Testis (tissue), 3 donors: Measurements from ENCODE around the gene GNGT2. TPM values are rescaled to one million over a fixed set of nuclear protein-coding genes. Genes with fewer than 3 reads are reported as not detected.

Experiments used
- DNase-seq: peaks from one replicate; pipeline ENCODE4 v3.0.0-alpha.2; 2019
- H3K27ac ChIP-seq, 2 donors: fragments of 200-600 bp; sonication (generic); one replicate each; pipeline ENCODE4 v1.5.1; 2019
- H3K27me3 ChIP-seq: fragments of 200-600 bp; sonication (generic); one replicate; pipeline ENCODE4 v1.5.1; 2019
- H3K36me3 ChIP-seq: fragments of 200-600 bp; sonication (generic); one replicate; pipeline ENCODE4 v1.5.1; 2017; ENCODE audit warnings: low read depth; ENCODE audit errors: missing control alignments
- H3K4me1 ChIP-seq: fragments of 200-600 bp; sonication (generic); one replicate; pipeline ENCODE4 v1.5.1; 2019
- H3K4me3 ChIP-seq, 2 donors: fragments of 200-600 bp; sonication (generic); one replicate each; pipeline ENCODE4 v1.5.1; 2017 to 2019
- H3K9me3 ChIP-seq: fragments of 200-600 bp; sonication (generic); one replicate; pipeline ENCODE4 v1.5.1; 2017
- CTCF ChIP-seq, 3 experiments: fragments of 450-650 bp in 2 of 3; fragments of 200-600 bp in 1 of 3; sonication (generic) in 1 of 3; IDR thresholded peaks; one replicate each; pipeline ENCODE4 v1.5.1; 2016 to 2019; ENCODE audit warnings: antibody characterized with exemption in 3 of 3, mild to moderate bottlenecking in 2 of 3, moderate library complexity in 1 of 3
- POLR2A ChIP-seq: fragments of 450-650 bp; IDR thresholded peaks from one replicate; pipeline ENCODE4 v1.6.1; 2017; ENCODE audit warnings: antibody characterized with exemption, mild to moderate bottlenecking, moderate library complexity
- WGBS, 2 donors: methylation state at CpG; one replicate each; pipeline ENCODE4 v1.1.5; 2018; 5-methylcytosine and 5-hydroxymethylcytosine counted together
- intact Hi-C: fragments of 100-400 bp; cut with DNase I; formaldehyde crosslinking; loops from one replicate; pipeline ENCODE4 v1.15.1; 2023; ENCODE audit warnings: low total_unique reads
- polyA plus RNA-seq: library from polyadenylated mRNA; stranded (reverse); fragments of 350-450 nt; fragmentation: Illumina TruSeq; extraction: RNeasy Lipid Tissue Mini Kit (QIAGEN cat#74804); gene quantifications from one replicate; pipeline ENCODE4 v1.2.3, GENCODE V29; 2014; ENCODE audit warnings: low read depth, low replicate concordance; ENCODE audit not compliant: insufficient read depth
- total RNA-seq, 2 donors: library from RNA; depleted of rRNA; stranded (reverse); fragments of >200 nt; gene quantifications; one replicate each; pipeline ENCODE4 v1.2.3, GENCODE V29; 2016

GNGT2 gene
- total and polyA plus RNA-seq, 3 donors from 2014 or later: 0.68 to 2.2 TPM; not detected in 1

- Histone ChIP-seq H3K27ac (no peak overlapping the region), H3K4me1 (peaks cover 3% of the 10 kb centered on the region), H3K4me3 (no peak overlapping the region), H3K9me3 (no peaks in the 10 kb centered on the region), H3K27me3 (no peaks in the 10 kb centered on the region), H3K36me3 (no peaks in the 10 kb centered on the region)
- intact Hi-C loops: no loop called here
- peak; percentile 52 for DNase-seq
- WGBS, 2 donors: 74 to 77% methylated on average over 16 to 17 of the region's 17 CpGs
- no peak for TF ChIP-seq CTCF (IDR thresholded peaks at IDR 0.05)
- TF ChIP-seq POLR2A: no peak
Measured at GRCh38 chr17:49217651-49218413, 7.5 kb upstream of the GNGT2 start.

GRCh38 chr17:49216953-49217650 is 6.7 kb upstream of the GNGT2 start:
- Histone ChIP-seq H3K4me3 (no peak overlapping the region), H3K27me3 (no peaks in the 10 kb centered on the region), H3K27ac (no peak overlapping the region), H3K36me3 (no peaks in the 10 kb centered on the region), H3K4me1 (peaks cover 3% of the 10 kb centered on the region), H3K9me3 (no peaks in the 10 kb centered on the region)
- intact Hi-C loops: no loop called here
- TF ChIP-seq POLR2A (no peak), CTCF (IDR thresholded peaks at IDR 0.05) (no peak)
- WGBS, 2 donors: 57 to 69% methylated on average over 11 of the region's 11 CpGs
- peak; percentile 48 for DNase-seq

- Histone ChIP-seq H3K27ac (no peak overlapping the region), H3K27me3 (no peaks in the 10 kb centered on the region), H3K4me1 (peaks cover 3% of the 10 kb centered on the region), H3K4me3 (no peak overlapping the region), H3K9me3 (no peaks in the 10 kb centered on the region), H3K36me3 (no peaks in the 10 kb centered on the region)
- 83 to 86% methylated on average over 10 to 13 of the region's 13 CpGs for WGBS, 2 donors
- TF ChIP-seq CTCF (IDR thresholded peaks at IDR 0.05) (no peak), POLR2A (no peak)
- intact Hi-C loops: no loop called here
- DNase-seq: no peak
Measured at GRCh38 chr17:49216482-49216881, 6.1 kb upstream of the GNGT2 start.

- no peak for TF ChIP-seq CTCF (IDR thresholded peaks at IDR 0.05)
- TF ChIP-seq POLR2A: no peak
- DNase-seq: peak; percentile 60
- 58 to 60% methylated on average over 12 of the region's 12 CpGs for WGBS, 2 donors
- intact Hi-C loops: no loop called here
- no peaks in the 10 kb centered on the region for H3K36me3 ChIP-seq
- H3K4me3 ChIP-seq: no peak overlapping the region
- H3K9me3 ChIP-seq: no peaks in the 10 kb centered on the region
- no peaks in the 10 kb centered on the region for H3K27me3 ChIP-seq
- peaks cover 3% of the 10 kb centered on the region for H3K4me1 ChIP-seq
- H3K27ac ChIP-seq: peak overlapping the region in 1 of 2 donors; percentile 6
Measured at GRCh38 chr17:49214676-49215360, 4.4 kb upstream of the GNGT2 start.
